Calu3 (cell line): ENCODE measurements around the gene TRIM62. TPM values are rescaled to one million over a fixed set of nuclear protein-coding genes. Genes with fewer than 3 reads are reported as not detected.

ENCODE experiments used
- BruUV-seq: library from RNA; stranded (reverse); fragments of 400-500 nt; replicated peaks from 2 replicates; lab custom pipeline; 2021; lab: Mats Ljungman, UMichigan
- CTCF ChIA-PET: fragments of 300-600 bp; sonication (Branson Sonifier 250); formaldehyde crosslinking; loops from one replicate; lab custom pipeline; 2022; ENCODE audit warnings: antibody characterized with exemption; lab: Charles Lee
- DNase-seq: peaks from one replicate; pipeline ENCODE4 v3.0.0; 2022
- H3K27ac Mint-ChIP-seq: one replicate; pipeline ENCODE4 v1.8.0; 2022; ENCODE audit warnings: mixed read lengths; ENCODE audit not compliant: unreplicated experiment
- H3K27me3 Mint-ChIP-seq: one replicate; pipeline ENCODE4 v1.8.0; 2022; ENCODE audit warnings: mixed read lengths; ENCODE audit not compliant: unreplicated experiment
- H3K36me3 Mint-ChIP-seq: one replicate; pipeline ENCODE4 v1.8.0; 2022; ENCODE audit warnings: mild to moderate bottlenecking, moderate library complexity, mixed read lengths; ENCODE audit not compliant: insufficient read depth, unreplicated experiment
- H3K4me1 Mint-ChIP-seq: one replicate; pipeline ENCODE4 v1.8.0; 2022; ENCODE audit warnings: mild to moderate bottlenecking, low read depth, mixed read lengths; ENCODE audit not compliant: unreplicated experiment
- H3K4me3 Mint-ChIP-seq: one replicate; pipeline ENCODE4 v1.8.0; 2022; ENCODE audit warnings: mild to moderate bottlenecking, low read depth, moderate library complexity, mixed read lengths; ENCODE audit not compliant: unreplicated experiment
- H3K9me3 Mint-ChIP-seq: one replicate; pipeline ENCODE4 v1.8.0; 2022; ENCODE audit warnings: low read depth, mixed read lengths; ENCODE audit not compliant: unreplicated experiment
- intact Hi-C: fragments of 100-400 bp; cut with micrococcal nuclease; formaldehyde crosslinking; loops from one replicate; pipeline ENCODE4 v1.10.0; 2022; ENCODE audit not compliant: unreplicated experiment
- total RNA-seq: library from RNA; stranded (reverse); gene quantifications from 2 replicates; pipeline ENCODE4 v1.2.3, GENCODE V29; 2022
- TF ChIP-seq, protein P1 (sequence below): fragments of 200-600 bp; IDR thresholded peaks from one replicate; pipeline ENCODE4 v1.8.0; 2022; ENCODE audit warnings: antibody characterized with exemption; ENCODE audit not compliant: unreplicated experiment

TRIM62 gene
- total RNA-seq, 1 experiment from 2014 or later = 8.8 TPM

GRCh38 chr1:33185541-33185940, 3.7 kb upstream of the TRIM62 start:
- CTCF ChIA-PET = no interaction called here
- DNase-seq = no peak
- peaks cover 59% of the 10 kb centered on the region for H3K27me3 Mint-ChIP-seq
- peaks cover 14% of the 10 kb centered on the region for H3K4me1 Mint-ChIP-seq
- TF ChIP-seq, protein P1, sequence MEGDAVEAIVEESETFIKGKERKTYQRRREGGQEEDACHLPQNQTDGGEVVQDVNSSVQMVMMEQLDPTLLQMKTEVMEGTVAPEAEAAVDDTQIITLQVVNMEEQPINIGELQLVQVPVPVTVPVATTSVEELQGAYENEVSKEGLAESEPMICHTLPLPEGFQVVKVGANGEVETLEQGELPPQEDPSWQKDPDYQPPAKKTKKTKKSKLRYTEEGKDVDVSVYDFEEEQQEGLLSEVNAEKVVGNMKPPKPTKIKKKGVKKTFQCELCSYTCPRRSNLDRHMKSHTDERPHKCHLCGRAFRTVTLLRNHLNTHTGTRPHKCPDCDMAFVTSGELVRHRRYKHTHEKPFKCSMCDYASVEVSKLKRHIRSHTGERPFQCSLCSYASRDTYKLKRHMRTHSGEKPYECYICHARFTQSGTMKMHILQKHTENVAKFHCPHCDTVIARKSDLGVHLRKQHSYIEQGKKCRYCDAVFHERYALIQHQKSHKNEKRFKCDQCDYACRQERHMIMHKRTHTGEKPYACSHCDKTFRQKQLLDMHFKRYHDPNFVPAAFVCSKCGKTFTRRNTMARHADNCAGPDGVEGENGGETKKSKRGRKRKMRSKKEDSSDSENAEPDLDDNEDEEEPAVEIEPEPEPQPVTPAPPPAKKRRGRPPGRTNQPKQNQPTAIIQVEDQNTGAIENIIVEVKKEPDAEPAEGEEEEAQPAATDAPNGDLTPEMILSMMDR = no peak
- H3K36me3 Mint-ChIP-seq = peaks cover 21% of the 10 kb centered on the region
- intact Hi-C loops = no loop called here
- H3K4me3 Mint-ChIP-seq = no peak overlapping the region
- no peaks in the 10 kb centered on the region for H3K9me3 Mint-ChIP-seq
- H3K27ac Mint-ChIP-seq = no peak overlapping the region
- no TSS peak for BruUV-seq

- H3K4me1 Mint-ChIP-seq = peaks cover 22% of the 10 kb centered on the region
- TF ChIP-seq, protein P1 = no peak
- CTCF ChIA-PET = interaction anchor here (0.7 kb wide), 1 partner anchor 69 kb away, joined by 3 read pairs; no protein-coding TSS in a partner anchor
- no peaks in the 10 kb centered on the region for H3K9me3 Mint-ChIP-seq
- peaks cover 27% of the 10 kb centered on the region for H3K36me3 Mint-ChIP-seq
- intact Hi-C loops = no loop called here
- DNase-seq = no peak
- BruUV-seq = no TSS peak
- H3K27me3 Mint-ChIP-seq = peaks cover 53% of the 10 kb centered on the region
- H3K4me3 Mint-ChIP-seq = no peak overlapping the region
- H3K27ac Mint-ChIP-seq = no peak overlapping the region
Observed at GRCh38 chr1:33183306-33183705, 1.5 kb upstream of the TRIM62 start.

DNA sequence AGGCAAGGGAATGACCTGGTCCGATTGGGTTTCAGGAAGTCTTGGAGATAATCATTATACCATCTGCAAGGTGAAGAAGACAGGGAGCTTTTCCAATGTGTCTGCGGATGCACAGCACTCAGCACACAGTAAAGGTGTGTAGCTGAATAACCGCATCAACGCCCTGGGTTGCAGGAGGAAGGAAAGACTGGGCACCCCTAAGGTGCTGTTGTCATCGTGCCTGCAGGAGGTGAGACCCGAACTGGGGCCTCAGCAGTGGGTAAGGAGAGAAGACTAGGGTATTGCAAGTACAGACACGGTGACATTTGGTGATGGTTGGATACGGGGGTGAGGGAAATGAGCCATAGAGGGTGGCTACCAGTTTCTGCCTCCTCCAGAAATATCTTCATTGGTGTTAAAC, 1.1 kb upstream of the TRIM62 start:
- Mint-ChIP-seq H3K27ac (no peak overlapping the region), H3K36me3 (peaks cover 27% of the 10 kb centered on the region), H3K4me1 (peaks cover 22% of the 10 kb centered on the region), H3K9me3 (no peaks in the 10 kb centered on the region), H3K27me3 (peaks cover 53% of the 10 kb centered on the region), H3K4me3 (no peak overlapping the region)
- intact Hi-C loops = no loop called here
- CTCF ChIA-PET = interaction anchor here (0.5 kb wide), 1 partner anchor 632 kb away, joined by 7 read pairs; no protein-coding TSS in a partner anchor
- no peak for DNase-seq
- TF ChIP-seq, protein P1 = no peak
- BruUV-seq = no TSS peak

DNA sequence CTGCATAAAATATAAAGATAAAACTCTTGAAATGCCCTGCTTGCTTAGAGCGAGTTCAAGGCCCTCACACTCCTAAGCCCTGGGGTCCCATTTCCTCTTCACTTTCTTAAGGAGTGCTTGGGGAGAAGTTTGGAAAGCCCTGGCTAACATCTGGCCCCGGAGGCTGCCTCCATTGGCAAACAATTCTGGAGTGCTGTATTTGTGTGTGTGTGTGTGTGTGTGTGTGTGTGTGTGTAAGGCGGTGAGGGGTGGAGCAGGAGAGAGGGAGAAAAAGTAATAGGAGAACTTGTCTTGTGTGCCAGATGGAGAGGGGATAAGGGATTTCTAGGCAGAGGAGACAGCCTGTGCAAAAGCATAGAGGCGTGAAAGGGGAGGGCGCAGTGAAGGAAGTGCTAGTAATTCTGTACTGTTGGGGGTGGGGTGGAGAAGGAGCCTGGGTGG, 578 bp upstream of the TRIM62 start:
- H3K36me3 Mint-ChIP-seq = peaks cover 27% of the 10 kb centered on the region
- TF ChIP-seq, protein P1 = no peak
- no peak for DNase-seq
- CTCF ChIA-PET = interaction anchor here (0.5 to 2.2 kb wide), 4 partner anchors 38 to 632 kb away, joined by 3 to 8 read pairs (median 5); no protein-coding TSS in a partner anchor
- no peaks in the 10 kb centered on the region for H3K9me3 Mint-ChIP-seq
- no TSS peak for BruUV-seq
- H3K27ac Mint-ChIP-seq = no peak overlapping the region
- H3K27me3 Mint-ChIP-seq = peaks cover 48% of the 10 kb centered on the region
- H3K4me1 Mint-ChIP-seq = peaks cover 22% of the 10 kb centered on the region
- intact Hi-C loops = no loop called here
- H3K4me3 Mint-ChIP-seq = peak overlapping the region; percentile 86
